Measurements from ENCODE around the gene BTBD16. TPM values are rescaled to one million over a fixed set of nuclear protein-coding genes. Genes with fewer than 3 reads are reported as not detected.

Gene BTBD16
- polyA plus RNA-seq, 3 donors = not detected

DNA sequence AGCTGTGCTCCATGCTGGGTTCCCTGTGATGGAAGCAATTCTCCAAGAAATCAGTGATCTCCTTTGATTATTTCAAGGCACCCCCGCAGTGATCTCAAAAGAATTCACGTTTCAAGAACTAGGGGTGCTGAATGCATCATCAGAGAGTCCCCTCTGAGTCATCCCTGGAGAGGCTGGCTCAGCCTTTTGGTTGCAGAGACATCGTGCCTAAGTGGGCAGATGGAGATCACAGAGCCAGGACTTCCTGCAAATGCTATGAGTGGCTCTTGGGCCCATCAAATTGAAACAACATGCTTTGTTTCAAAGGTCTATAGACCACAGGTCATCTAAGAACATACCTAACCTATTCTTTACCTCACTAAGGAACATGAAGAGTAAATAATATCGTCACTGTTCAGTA lies 61.9 kb downstream of the BTBD16 start:
- H3K4me3 ChIP-seq (replicated peaks in 1 of 3; ENCODE audit: low read depth in 2 of 3, low read length in 3 of 3) = no peak overlapping the region
- H3K27me3 Mint-ChIP-seq (ENCODE audit: low read depth in 3 of 3) = peaks cover 4 to 27% (median 9%) of the 10 kb centered on the region in 3 donors

DNA sequence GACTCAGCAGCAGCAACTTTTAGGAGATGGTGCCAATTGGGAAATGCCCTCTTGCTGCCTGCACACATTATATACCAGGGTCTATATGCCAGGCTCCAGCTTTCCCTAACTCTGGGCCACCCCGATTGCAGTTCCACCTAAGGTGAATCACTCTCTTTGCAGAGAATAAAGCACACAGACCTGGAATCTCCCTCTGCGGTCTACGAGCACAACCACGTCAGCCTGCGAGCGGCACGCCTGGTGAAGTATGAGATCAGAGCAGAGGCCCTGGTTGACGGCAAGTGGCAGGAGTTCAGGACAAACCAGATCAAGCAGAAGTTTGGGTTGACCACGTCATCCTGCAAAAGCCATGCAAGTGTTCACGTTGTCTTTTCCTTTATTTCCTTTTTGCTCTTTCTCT lies 65.2 kb downstream of the BTBD16 start:
- Histone ChIP-seq H3K4me3 (replicated peaks in 1 of 3; ENCODE audit: low read depth in 2 of 3, low read length in 3 of 3) (no peak overlapping the region), H3K9me3 (replicated peaks in 1 of 2; ENCODE audit: control insufficient read depth in 1 of 2, insufficient read depth in 1 of 2, low read length in 2 of 2) (no peaks in the 10 kb centered on the region), H3K36me3 (replicated peaks in 1 of 2; ENCODE audit: control insufficient read depth in 1 of 2, insufficient read depth in 2 of 2, low read length in 2 of 2) (no peaks in the 10 kb centered on the region), H3K27ac (ENCODE audit: low read depth in 1 of 2, low read length in 2 of 2) (no peak overlapping the region), H3K4me1 (ENCODE audit: control insufficient read depth in 1 of 2, insufficient read depth in 2 of 2, low read length in 2 of 2) (peaks cover 0 to under 1% of the 10 kb centered on the region in 2 donors), H4K20me1 (ENCODE audit: insufficient read depth, low read length) (no peaks in the 10 kb centered on the region), H3K4me2 (replicated peaks; ENCODE audit: extremely low read depth, low read length, poor library complexity, severe bottlenecking) (no peak overlapping the region), H3K9ac (ENCODE audit: insufficient read depth, low read length, poor library complexity, severe bottlenecking) (no peak overlapping the region), H3K27me3 (ENCODE audit: control insufficient read depth in 2 of 2, insufficient read depth in 2 of 2, low read length in 2 of 2) (no peaks in the 10 kb centered on the region), H2AFZ (ENCODE audit: insufficient read depth, low read depth, low read length, poor library complexity, severe bottlenecking) (no peak overlapping the region), H3K79me2 (ENCODE audit: insufficient read depth, low read length) (no peaks in the 10 kb centered on the region)
- Mint-ChIP-seq H3K4me3 (no peak overlapping the region), H3K36me3 (no peaks in the 10 kb centered on the region), H3K27ac (no peak overlapping the region), H3K27me3 (ENCODE audit: low read depth in 3 of 3) (peaks cover under 1 to 18% (median 9%) of the 10 kb centered on the region in 3 donors), H3K9me3 (peaks cover 0 to 1% (median 0%) of the 10 kb centered on the region in 7 donors), H3K4me1 (peaks cover 3% of the 10 kb centered on the region)
- TF ChIP-seq, protein P1, sequence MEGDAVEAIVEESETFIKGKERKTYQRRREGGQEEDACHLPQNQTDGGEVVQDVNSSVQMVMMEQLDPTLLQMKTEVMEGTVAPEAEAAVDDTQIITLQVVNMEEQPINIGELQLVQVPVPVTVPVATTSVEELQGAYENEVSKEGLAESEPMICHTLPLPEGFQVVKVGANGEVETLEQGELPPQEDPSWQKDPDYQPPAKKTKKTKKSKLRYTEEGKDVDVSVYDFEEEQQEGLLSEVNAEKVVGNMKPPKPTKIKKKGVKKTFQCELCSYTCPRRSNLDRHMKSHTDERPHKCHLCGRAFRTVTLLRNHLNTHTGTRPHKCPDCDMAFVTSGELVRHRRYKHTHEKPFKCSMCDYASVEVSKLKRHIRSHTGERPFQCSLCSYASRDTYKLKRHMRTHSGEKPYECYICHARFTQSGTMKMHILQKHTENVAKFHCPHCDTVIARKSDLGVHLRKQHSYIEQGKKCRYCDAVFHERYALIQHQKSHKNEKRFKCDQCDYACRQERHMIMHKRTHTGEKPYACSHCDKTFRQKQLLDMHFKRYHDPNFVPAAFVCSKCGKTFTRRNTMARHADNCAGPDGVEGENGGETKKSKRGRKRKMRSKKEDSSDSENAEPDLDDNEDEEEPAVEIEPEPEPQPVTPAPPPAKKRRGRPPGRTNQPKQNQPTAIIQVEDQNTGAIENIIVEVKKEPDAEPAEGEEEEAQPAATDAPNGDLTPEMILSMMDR (IDR thresholded peaks at IDR 0.05) = no peak
- WGBS (ENCODE audit: insufficient coverage) = 97% methylated on average over 10 of the region's 10 CpGs
- intact Hi-C loops (cut with micrococcal nuclease) = loop anchor here in 1 of 2 donors (10.0 kb wide), 1 partner anchor 98 kb away; no protein-coding TSS in a partner anchor
- no peak for DNase-seq

More for the DNA sequence above, 61.9 kb downstream of the BTBD16 start:
- WGBS (ENCODE audit: insufficient coverage) = 94% methylated on average over 3 of the region's 4 CpGs
- Histone ChIP-seq H3K4me1 (ENCODE audit: control insufficient read depth in 1 of 2, insufficient read depth in 2 of 2, low read length in 2 of 2) (peaks cover 0 to 10% of the 10 kb centered on the region in 2 donors), H4K20me1 (ENCODE audit: insufficient read depth, low read length) (no peaks in the 10 kb centered on the region), H3K4me2 (replicated peaks; ENCODE audit: extremely low read depth, low read length, poor library complexity, severe bottlenecking) (no peak overlapping the region), H3K36me3 (replicated peaks in 1 of 2; ENCODE audit: control insufficient read depth in 1 of 2, insufficient read depth in 2 of 2, low read length in 2 of 2) (no peaks in the 10 kb centered on the region), H3K79me2 (ENCODE audit: insufficient read depth, low read length) (no peaks in the 10 kb centered on the region), H3K9ac (ENCODE audit: insufficient read depth, low read length, poor library complexity, severe bottlenecking) (no peak overlapping the region), H3K27ac (ENCODE audit: low read depth in 1 of 2, low read length in 2 of 2) (no peak overlapping the region), H2AFZ (ENCODE audit: insufficient read depth, low read depth, low read length, poor library complexity, severe bottlenecking) (no peak overlapping the region), H3K27me3 (ENCODE audit: control insufficient read depth in 2 of 2, insufficient read depth in 2 of 2, low read length in 2 of 2) (no peaks in the 10 kb centered on the region), H3K9me3 (replicated peaks in 1 of 2; ENCODE audit: control insufficient read depth in 1 of 2, insufficient read depth in 1 of 2, low read length in 2 of 2) (no peaks in the 10 kb centered on the region)
- Mint-ChIP-seq H3K36me3 (no peaks in the 10 kb centered on the region), H3K4me3 (no peak overlapping the region), H3K27ac (no peak overlapping the region), H3K9me3 (peaks cover 0 to 1% (median 0%) of the 10 kb centered on the region in 7 donors), H3K4me1 (peaks cover 10% of the 10 kb centered on the region)
- DNase-seq = no peak
- TF ChIP-seq, protein P1 (IDR thresholded peaks at IDR 0.05) = no peak
- intact Hi-C loops (cut with micrococcal nuclease) = loop anchor here in 1 of 2 donors (10.0 kb wide), 1 partner anchor 102 kb away; no protein-coding TSS in a partner anchor
